ENCODE data around the gene TAB2.

Gene TAB2

DNA sequence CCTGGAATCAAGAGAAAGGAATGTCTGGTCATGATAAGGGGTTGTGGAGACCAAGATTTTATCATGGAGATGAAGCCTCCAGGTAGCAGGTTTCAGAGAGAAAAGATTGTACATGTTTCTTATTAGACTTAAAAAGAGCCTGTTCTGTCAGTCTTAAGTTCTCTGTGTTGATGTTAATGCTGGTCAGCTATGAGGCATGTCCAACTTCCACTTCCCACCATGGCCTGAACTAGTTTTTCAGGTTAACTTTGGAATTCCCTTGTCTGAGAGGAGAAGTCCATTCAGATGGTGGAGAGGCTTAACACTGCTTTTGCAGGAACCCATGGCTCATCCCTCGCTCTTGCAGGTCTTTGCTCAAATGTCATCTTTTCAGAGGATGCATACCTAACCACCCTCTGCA, 27.5 kb upstream of the TAB2 start:
- TF ChIP-seq, protein P1, sequence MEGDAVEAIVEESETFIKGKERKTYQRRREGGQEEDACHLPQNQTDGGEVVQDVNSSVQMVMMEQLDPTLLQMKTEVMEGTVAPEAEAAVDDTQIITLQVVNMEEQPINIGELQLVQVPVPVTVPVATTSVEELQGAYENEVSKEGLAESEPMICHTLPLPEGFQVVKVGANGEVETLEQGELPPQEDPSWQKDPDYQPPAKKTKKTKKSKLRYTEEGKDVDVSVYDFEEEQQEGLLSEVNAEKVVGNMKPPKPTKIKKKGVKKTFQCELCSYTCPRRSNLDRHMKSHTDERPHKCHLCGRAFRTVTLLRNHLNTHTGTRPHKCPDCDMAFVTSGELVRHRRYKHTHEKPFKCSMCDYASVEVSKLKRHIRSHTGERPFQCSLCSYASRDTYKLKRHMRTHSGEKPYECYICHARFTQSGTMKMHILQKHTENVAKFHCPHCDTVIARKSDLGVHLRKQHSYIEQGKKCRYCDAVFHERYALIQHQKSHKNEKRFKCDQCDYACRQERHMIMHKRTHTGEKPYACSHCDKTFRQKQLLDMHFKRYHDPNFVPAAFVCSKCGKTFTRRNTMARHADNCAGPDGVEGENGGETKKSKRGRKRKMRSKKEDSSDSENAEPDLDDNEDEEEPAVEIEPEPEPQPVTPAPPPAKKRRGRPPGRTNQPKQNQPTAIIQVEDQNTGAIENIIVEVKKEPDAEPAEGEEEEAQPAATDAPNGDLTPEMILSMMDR (IDR thresholded peaks at IDR 0.05) = no peak
- no peak overlapping the region for H3K4me3 ChIP-seq
- no peak for DNase-seq (ENCODE audit: low spot score)
- no peak overlapping the region for H3K27ac ChIP-seq

- H3K4me3 ChIP-seq = no peak overlapping the region
- H3K27ac ChIP-seq = no peak overlapping the region
- DNase-seq (ENCODE audit: low spot score) = no peak
- TF ChIP-seq, protein P1 (IDR thresholded peaks at IDR 0.05) = no peak
Observed at GRCh38 chr6:149293244-149293643, 24.3 kb upstream of the TAB2 start.

DNA sequence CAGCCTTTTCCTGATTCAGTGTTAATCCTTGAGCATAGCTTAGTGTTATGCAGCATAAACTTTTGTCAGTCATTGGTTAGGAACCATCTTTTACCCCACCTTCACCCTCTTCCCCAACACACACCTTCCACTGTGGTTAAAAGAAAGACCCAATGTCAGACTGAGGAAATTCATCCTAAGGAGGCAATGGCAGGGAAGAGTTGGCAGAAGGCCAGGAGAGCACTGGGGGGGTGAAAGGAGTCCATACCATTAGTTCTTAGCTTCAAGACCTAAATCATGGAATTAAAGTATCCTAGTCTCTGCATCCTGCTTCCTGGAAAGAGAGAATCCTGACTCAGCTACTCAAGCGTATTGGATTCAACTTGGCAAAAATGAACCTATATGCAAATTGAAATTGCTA, 16.9 kb upstream of the TAB2 start:
- no peak for DNase-seq (ENCODE audit: low spot score)
- H3K4me3 ChIP-seq = no peak overlapping the region
- TF ChIP-seq, protein P1 (IDR thresholded peaks at IDR 0.05) = no peak
- H3K27ac ChIP-seq = no peak overlapping the region

DNA sequence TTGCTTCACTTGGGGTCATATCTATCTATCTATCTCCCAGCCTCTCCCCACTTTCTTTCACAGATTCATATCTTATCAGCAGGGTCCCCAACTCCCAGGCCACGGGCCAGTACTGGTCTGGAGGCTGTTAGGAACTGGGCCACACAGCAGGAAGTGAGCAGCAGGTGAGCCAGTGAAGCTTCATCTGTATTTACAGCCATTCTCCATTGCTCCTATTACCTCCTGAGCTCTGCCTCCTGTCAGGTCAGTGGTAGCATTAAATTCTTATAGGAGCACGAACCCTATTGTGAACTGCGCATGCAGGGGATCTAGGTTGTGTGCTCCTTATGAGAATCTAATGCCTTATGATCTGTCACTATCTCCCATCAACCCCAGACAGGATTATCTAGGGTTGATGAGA, 14.8 kb upstream of the TAB2 start:
- no peak overlapping the region for H3K27ac ChIP-seq
- TF ChIP-seq, protein P1 (IDR thresholded peaks at IDR 0.05) = no peak
- no peak for DNase-seq (ENCODE audit: low spot score)
- H3K4me3 ChIP-seq = no peak overlapping the region

DNA sequence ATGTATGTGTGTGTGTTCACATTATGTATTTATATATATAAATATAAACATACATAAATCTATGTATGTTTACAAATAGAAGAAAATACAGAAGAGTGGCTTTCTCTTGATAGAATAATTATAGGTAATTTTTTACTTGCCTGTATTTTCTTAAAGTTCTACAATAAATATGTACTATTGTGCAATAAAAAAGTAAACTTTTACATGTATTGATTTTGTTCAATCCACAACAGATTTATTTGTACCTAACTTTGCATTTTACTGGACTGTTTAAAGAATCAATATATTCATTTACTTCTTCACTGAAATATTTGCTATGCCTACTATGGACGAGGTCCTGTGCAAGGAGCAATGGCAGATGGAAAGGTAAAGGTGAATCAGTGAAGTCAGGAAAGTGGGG, 14.0 kb upstream of the TAB2 start:
- DNase-seq (ENCODE audit: low spot score) = no peak
- Histone ChIP-seq H3K4me3 (no peak overlapping the region), H3K27ac (no peak overlapping the region)
- TF ChIP-seq, protein P1 (IDR thresholded peaks at IDR 0.05) = no peak

DNA sequence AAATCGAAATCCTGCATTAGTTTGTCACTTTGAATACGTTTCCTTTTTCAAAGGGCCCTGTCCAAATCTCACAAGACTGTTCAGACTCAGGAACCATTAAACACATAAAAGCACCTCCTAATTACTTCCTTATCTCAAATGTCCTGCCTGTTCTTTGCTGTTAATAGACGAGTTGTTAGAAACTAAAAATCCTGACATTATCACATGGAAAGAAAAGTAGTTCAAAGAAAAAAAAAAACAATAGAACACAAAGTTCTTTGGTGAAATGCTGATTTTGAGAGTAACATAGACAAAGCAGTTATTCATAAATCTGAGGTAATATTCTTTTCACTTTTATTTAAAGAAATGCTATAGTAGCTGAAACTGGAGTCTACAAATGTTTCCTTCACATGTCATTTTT, 12.1 kb upstream of the TAB2 start:
- TF ChIP-seq, protein P1 (IDR thresholded peaks at IDR 0.05) = no peak
- DNase-seq (ENCODE audit: low spot score) = no peak
- Histone ChIP-seq H3K4me3 (no peak overlapping the region), H3K27ac (no peak overlapping the region)

GRCh38 chr6:149306967-149307366, 10.5 kb upstream of the TAB2 start:
- DNase-seq (ENCODE audit: low spot score) = no peak
- no peak overlapping the region for H3K27ac ChIP-seq
- no peak overlapping the region for H3K4me3 ChIP-seq
- TF ChIP-seq, protein P1 (IDR thresholded peaks at IDR 0.05) = no peak

Data from coronary artery (tissue), 2 donors.